ENCODE results near the gene EIF3I.

EIF3I gene

GRCh38 chr1:32224285-32224684 is 2.1 kb downstream of the EIF3I start:
- no peak for TF ChIP-seq CTCF (IDR thresholded peaks at IDR 0.05; ENCODE audit: extremely low read depth, insufficient read depth, missing control alignments)
- DNase-seq (ENCODE audit: low spot score) = no peak
- in situ Hi-C loops (cut with MboI; ENCODE audit: low pct_unique_long_range_greater_than_20kb, low sequenced_read_pairs, unreplicated experiment) = loop anchor here (25.0 kb wide), 1 partner anchor 188 kb away; no protein-coding TSS in a partner anchor

GRCh38 chr1:32228771-32229170 is 6.6 kb downstream of the EIF3I start:
- DNase-seq (ENCODE audit: low spot score) = no peak
- TF ChIP-seq CTCF (IDR thresholded peaks at IDR 0.05; ENCODE audit: extremely low read depth, insufficient read depth, missing control alignments) = no peak
- in situ Hi-C loops (cut with MboI; ENCODE audit: low pct_unique_long_range_greater_than_20kb, low sequenced_read_pairs, unreplicated experiment) = no loop called here

GRCh38 chr1:32231843-32232432 is 9.7 kb downstream of the EIF3I start:
- no peak for DNase-seq (ENCODE audit: low spot score)
- in situ Hi-C loops (cut with MboI; ENCODE audit: low pct_unique_long_range_greater_than_20kb, low sequenced_read_pairs, unreplicated experiment) = no loop called here
- TF ChIP-seq CTCF (IDR thresholded peaks at IDR 0.05; ENCODE audit: extremely low read depth, insufficient read depth, missing control alignments) = no peak

GRCh38 chr1:32232558-32233304 is 10.5 kb downstream of the EIF3I start:
- in situ Hi-C loops (cut with MboI; ENCODE audit: low pct_unique_long_range_greater_than_20kb, low sequenced_read_pairs, unreplicated experiment) = no loop called here
- no peak for TF ChIP-seq CTCF (IDR thresholded peaks at IDR 0.05; ENCODE audit: extremely low read depth, insufficient read depth, missing control alignments)
- no peak for DNase-seq (ENCODE audit: low spot score)

GRCh38 chr1:32234792-32235191 is 12.6 kb downstream of the EIF3I start:
- in situ Hi-C loops (cut with MboI; ENCODE audit: low pct_unique_long_range_greater_than_20kb, low sequenced_read_pairs, unreplicated experiment) = no loop called here
- DNase-seq (ENCODE audit: low spot score) = no peak
- TF ChIP-seq CTCF (IDR thresholded peaks at IDR 0.05; ENCODE audit: extremely low read depth, insufficient read depth, missing control alignments) = no peak

GRCh38 chr1:32239337-32239736 is 17.1 kb downstream of the EIF3I start:
- no peak for TF ChIP-seq CTCF (IDR thresholded peaks at IDR 0.05; ENCODE audit: extremely low read depth, insufficient read depth, missing control alignments)
- in situ Hi-C loops (cut with MboI; ENCODE audit: low pct_unique_long_range_greater_than_20kb, low sequenced_read_pairs, unreplicated experiment) = no loop called here
- no peak for DNase-seq (ENCODE audit: low spot score)

Measured in GM13977 (cell line).